A172 (cell line): ENCODE data around the gene CATSPER1. TPM values are rescaled to one million over a fixed set of nuclear protein-coding genes. Genes with fewer than 3 reads are reported as not detected.

Experiments used
- DNase-seq: peaks from one replicate; pipeline ENCODE4 v3.0.0-alpha.2; 2015; ENCODE audit warnings: low spot score
- total RNA-seq: library from RNA; depleted of rRNA; stranded (reverse); fragments of >200 nt; shearing (Covaris generic); gene quantifications from 2 replicates; pipeline ENCODE4 v1.2.3, GENCODE V29; 2014; rRNA removed

CATSPER1 gene
- total RNA-seq: 0.29 and 0.41 TPM in 2 replicates

DNA sequence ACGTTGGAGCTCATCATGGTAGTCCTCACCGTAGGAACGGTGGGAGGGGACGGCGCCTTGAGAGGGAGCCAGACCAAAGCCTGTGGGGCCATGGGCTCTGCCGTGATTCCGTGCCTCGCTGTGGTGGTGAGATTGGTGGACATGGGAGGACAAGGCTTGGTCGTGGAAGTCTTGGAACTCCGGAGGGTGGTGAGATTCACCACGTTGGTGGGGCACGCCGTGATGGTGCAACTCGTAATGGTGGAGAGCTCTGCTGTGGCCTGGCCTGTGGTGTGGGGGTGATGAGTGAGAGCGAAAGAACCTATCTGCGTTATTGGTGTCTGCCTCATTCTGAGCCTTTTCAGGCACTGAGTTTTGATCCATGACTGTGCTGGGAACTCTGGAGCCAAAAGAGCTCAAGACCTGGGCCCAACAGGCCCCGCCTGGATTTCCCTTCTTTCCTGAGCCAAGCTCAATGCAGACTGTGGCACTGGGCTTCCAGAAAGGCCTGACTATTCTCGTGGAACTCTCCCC, at the start of gene CATSPER1:
Gene CATSPER1 (minus strand): TSS at position 463 of the 513 bp plus-strand sequence. CDS start 100 bp downstream, at position 363.
- DNase-seq: no peak

DNA sequence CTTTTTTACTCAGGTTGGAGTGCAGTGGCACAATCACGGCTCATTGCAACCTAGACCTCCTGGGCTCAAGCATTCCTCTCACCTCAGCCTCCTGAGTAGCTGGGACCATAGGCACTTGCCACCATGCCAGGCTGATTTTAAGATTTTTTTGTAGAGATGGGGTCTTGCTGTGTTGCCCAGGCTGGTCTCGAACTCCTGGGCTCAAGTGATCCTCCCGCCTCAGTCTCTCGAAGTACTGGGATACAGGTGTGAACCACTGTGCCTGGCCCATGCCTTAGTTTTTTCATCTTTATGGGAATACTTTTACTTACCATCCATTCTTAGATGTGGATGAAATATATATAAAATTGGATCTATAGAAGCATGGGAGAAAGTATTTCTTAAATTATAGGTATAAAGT, 49.0 kb upstream of the CATSPER1 start:
- DNase-seq: no peak

GRCh38 chr11:66073669-66074068, 47.4 kb upstream of the CATSPER1 start:
- no peak for DNase-seq

GRCh38 chr11:66072518-66072917, 46.2 kb upstream of the CATSPER1 start:
- no peak for DNase-seq

DNA sequence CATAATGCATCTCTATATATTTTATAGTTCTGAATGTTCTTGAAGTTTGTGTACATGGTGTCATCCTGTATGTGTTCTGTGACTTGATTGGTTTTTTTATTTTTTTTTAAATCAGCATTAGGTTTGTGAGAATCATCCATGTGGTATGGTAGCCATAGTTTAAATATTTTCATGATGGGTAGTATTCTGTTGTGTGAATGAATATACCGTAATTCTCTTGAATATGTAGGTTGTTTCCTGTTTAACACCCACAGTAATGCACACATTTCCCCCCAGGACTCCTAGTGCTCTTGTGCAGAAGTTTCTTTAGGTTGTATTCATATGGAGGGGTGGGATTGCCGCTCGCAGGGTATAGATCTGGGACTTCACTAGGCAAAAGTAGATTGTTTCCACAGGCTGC, 45.8 kb upstream of the CATSPER1 start:
- DNase-seq: no peak

- no peak for DNase-seq
Observed at GRCh38 chr11:66071381-66071801, 45.1 kb upstream of the CATSPER1 start.

DNA sequence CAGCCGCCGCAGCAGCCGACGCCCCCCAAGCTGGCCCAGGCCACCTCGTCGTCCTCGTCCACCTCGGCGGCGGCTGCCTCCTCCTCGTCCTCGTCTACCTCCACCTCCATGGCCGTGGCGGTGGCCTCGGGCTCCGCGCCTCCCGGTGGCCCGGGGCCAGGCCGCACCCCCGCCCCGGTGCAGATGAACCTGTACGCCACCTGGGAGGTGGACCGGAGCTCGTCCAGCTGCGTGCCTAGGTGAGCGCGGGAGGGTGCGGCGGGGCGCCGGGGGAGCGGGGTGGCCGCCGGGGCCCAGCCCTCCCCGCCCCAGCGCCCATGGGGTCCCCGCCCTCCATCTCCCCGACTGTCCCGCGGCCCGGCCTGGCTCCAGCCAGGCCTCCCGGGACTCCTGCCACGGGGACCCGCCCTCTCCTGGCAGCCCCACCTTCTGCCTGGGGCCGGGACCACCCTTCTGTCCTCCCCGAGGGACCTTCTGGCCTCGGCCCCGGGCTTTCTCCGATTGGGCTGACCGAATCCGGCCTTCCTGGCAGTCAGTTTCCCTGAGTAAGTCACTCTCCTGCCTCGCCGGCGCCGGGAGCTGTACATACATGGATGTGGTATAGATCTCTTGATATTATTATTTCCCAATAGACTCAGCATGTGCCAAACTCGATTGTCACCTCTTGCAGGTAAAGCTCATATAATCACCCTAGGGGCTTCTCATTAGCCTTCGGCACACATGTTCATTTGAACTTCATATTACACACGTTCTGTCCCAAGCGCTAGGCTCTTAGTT, 44.5 kb upstream of the CATSPER1 start:
- no peak for DNase-seq

GRCh38 chr11:66069715-66070603, 43.7 kb upstream of the CATSPER1 start, which contains the start of gene PACS1:
Gene PACS1, plus strand, starts transcription at chr11:66070272. Its CDS starts 215 bp downstream, at chr11:66070487.
- peak; percentile 32 for DNase-seq

- peak; percentile 38 for DNase-seq
Observed at GRCh38 chr11:66068923-66069714, 42.8 kb upstream of the CATSPER1 start.

GRCh38 chr11:66068154-66068821, 42.0 kb upstream of the CATSPER1 start:
- peak; percentile 53 for DNase-seq

DNA sequence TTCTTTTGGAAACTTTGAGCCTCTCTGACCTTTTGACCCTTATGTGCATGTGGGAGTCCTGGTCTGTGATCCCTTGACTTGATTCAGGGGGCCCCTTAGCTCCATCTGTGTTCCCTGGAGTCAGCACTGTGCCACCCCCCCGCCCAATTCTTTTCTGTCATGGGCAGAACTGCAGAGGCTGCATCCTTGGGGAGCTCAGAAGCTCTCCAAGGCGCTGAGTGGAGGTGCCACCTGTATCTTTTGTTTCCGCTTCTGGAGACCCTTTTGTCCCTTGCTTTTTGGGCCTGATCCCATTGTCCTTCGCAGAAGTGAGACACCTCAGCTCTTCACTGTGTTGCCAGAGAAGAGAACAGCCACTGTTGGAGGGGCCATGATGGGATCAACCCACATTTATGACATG, 41.4 kb upstream of the CATSPER1 start:
- no peak for DNase-seq

- DNase-seq: no peak
Observed at GRCh38 chr11:66066751-66067150, 40.5 kb upstream of the CATSPER1 start.

GRCh38 chr11:66064571-66064970, 38.3 kb upstream of the CATSPER1 start:
- DNase-seq: no peak

- no peak for DNase-seq
Observed at GRCh38 chr11:66063900-66064299, 37.6 kb upstream of the CATSPER1 start.

GRCh38 chr11:66062408-66062807, 36.1 kb upstream of the CATSPER1 start:
- DNase-seq: no peak

DNA sequence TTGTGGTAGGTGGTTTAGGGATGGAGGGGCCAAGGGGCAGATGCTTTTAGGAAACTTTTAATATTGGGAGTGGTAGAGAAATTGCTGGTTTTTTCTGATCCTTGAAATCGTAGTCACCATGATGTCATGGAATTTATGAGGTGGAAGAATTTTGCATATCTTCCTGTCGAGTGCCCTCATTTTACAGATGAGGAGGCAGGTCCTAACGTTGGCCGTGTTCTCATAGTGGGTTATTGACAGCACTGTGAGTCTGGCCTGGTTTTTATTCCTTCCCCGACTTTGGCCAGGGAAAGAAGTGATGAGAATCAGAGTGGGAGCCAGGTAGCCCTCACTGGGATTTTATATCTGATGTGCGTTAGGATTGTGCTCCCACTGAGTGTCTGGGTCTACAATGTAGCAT, 35.0 kb upstream of the CATSPER1 start:
- DNase-seq: no peak

- no peak for DNase-seq
Observed at GRCh38 chr11:66059966-66060680, 33.8 kb upstream of the CATSPER1 start.

GRCh38 chr11:66056501-66056900, 30.2 kb upstream of the CATSPER1 start:
- no peak for DNase-seq

- no peak for DNase-seq
Observed at GRCh38 chr11:66055021-66055420, 28.7 kb upstream of the CATSPER1 start.

GRCh38 chr11:66052664-66052982, 26.3 kb upstream of the CATSPER1 start:
- no peak for DNase-seq
